Stimulated activated CD4-positive, alpha-beta T cell treated with anti-CD3 and anti-CD28 coated beads, Interleukin-1b, Interleukin-23, amount 100 ng/mL, for 4 hours (primary cell): ENCODE results near the gene COL4A2.

Source experiments
- DNase-seq, 2 donors: peaks; one replicate each; pipeline ENCODE4 v3.0.0-alpha.2; 2020; ENCODE audit warnings: low read depth in 2 of 2

COL4A2 gene

GRCh38 chr13:110272227-110272626 is 34.9 kb upstream of the COL4A2 start:
- no peak for DNase-seq

- DNase-seq = no peak
Measured at GRCh38 chr13:110272651-110273050, 34.4 kb upstream of the COL4A2 start.

GRCh38 chr13:110273254-110273653 is 33.8 kb upstream of the COL4A2 start:
- DNase-seq = no peak

GRCh38 chr13:110274687-110275086 is 32.4 kb upstream of the COL4A2 start:
- no peak for DNase-seq

- DNase-seq = no peak
Measured at GRCh38 chr13:110275931-110276552, 31.0 kb upstream of the COL4A2 start.

- DNase-seq = no peak
Measured at GRCh38 chr13:110276553-110276950, 30.5 kb upstream of the COL4A2 start.

GRCh38 chr13:110277357-110277975 is 29.6 kb upstream of the COL4A2 start:
- no peak for DNase-seq

GRCh38 chr13:110278859-110279258 is 28.2 kb upstream of the COL4A2 start:
- DNase-seq = no peak

GRCh38 chr13:110279684-110280083 is 27.4 kb upstream of the COL4A2 start:
- DNase-seq = no peak

- no peak for DNase-seq
Measured at GRCh38 chr13:110280231-110280813, 26.8 kb upstream of the COL4A2 start.

GRCh38 chr13:110280985-110281688 is 25.9 kb upstream of the COL4A2 start:
- DNase-seq = no peak

GRCh38 chr13:110281736-110282135 is 25.3 kb upstream of the COL4A2 start:
- DNase-seq = no peak

- no peak for DNase-seq
Measured at GRCh38 chr13:110282316-110282841, 24.7 kb upstream of the COL4A2 start.

- DNase-seq = no peak
Measured at GRCh38 chr13:110283736-110284517, 23.2 kb upstream of the COL4A2 start.

- DNase-seq = no peak
Measured at GRCh38 chr13:110284779-110285484, 22.2 kb upstream of the COL4A2 start.

GRCh38 chr13:110285991-110286832 is 20.9 kb upstream of the COL4A2 start:
- no peak for DNase-seq

- no peak for DNase-seq
Measured at GRCh38 chr13:110286833-110287819, 20.0 kb upstream of the COL4A2 start.

GRCh38 chr13:110289174-110289573 is 17.9 kb upstream of the COL4A2 start:
- DNase-seq = no peak

- DNase-seq = no peak
Measured at GRCh38 chr13:110289661-110290060, 17.4 kb upstream of the COL4A2 start.
